Stimulated activated CD4-positive, alpha-beta T cell treated with anti-CD3 and anti-CD28 coated beads, Interleukin-4, amount 100 ng/mL, for 4 hours (primary cell): ENCODE results near the gene MKNK1.
A peak's percentile ranks its signal among the peaks of the same experiment; 100 is the strongest.

Source experiments
- DNase-seq, 2 experiments: peaks; one replicate each; pipeline ENCODE4 v3.0.0-alpha.2; 2020

MKNK1 gene

GRCh38 chr1:46618754-46619415, 14.8 kb upstream of the MKNK1 start:
- DNase-seq = no peak

GRCh38 chr1:46617833-46618232, 13.8 kb upstream of the MKNK1 start:
- DNase-seq = no peak

GRCh38 chr1:46617108-46617800, 13.2 kb upstream of the MKNK1 start:
- DNase-seq = no peak

GRCh38 chr1:46616277-46617107, 12.4 kb upstream of the MKNK1 start, which contains the start of gene MOB3C:
Gene MOB3C, minus strand, starts transcription at chr1:46616811. Its CDS starts 3,490 bp downstream, at chr1:46613321.
- peak; percentile 68 to 82 for DNase-seq

- no peak for DNase-seq
These were observed 11.7 kb upstream of the MKNK1 start for GRCh38 chr1:46615735-46616134.

GRCh38 chr1:46615088-46615487, 11.0 kb upstream of the MKNK1 start:
- no peak for DNase-seq

GRCh38 chr1:46614604-46614984, 10.5 kb upstream of the MKNK1 start:
- DNase-seq = no peak

GRCh38 chr1:46613661-46614603, 9.9 kb upstream of the MKNK1 start:
- DNase-seq = no peak

- DNase-seq = no peak
These were observed 9.0 kb upstream of the MKNK1 start for GRCh38 chr1:46612937-46613660.

- DNase-seq = no peak
These were observed 7.7 kb upstream of the MKNK1 start for GRCh38 chr1:46611691-46612221.

- DNase-seq = no peak
These were observed 3.5 kb upstream of the MKNK1 start for GRCh38 chr1:46607345-46608130.

- no peak for DNase-seq
These were observed 2.3 kb upstream of the MKNK1 start for GRCh38 chr1:46606255-46606965.

GRCh38 chr1:46605232-46605631, 1.2 kb upstream of the MKNK1 start:
- DNase-seq = no peak

- no peak for DNase-seq
These were observed 599 bp downstream of the MKNK1 start for GRCh38 chr1:46603481-46603857.

GRCh38 chr1:46601257-46602007, 2.6 kb downstream of the MKNK1 start:
- DNase-seq = no peak

GRCh38 chr1:46599059-46599970, 4.8 kb downstream of the MKNK1 start:
- no peak for DNase-seq

GRCh38 chr1:46596846-46597245, 7.2 kb downstream of the MKNK1 start:
- DNase-seq = no peak

- DNase-seq = no peak
These were observed 8.0 kb downstream of the MKNK1 start for GRCh38 chr1:46596036-46596435.
